Measurements from ENCODE around the gene PCDHGA5. TPM values are rescaled to one million over a fixed set of nuclear protein-coding genes. Genes with fewer than 3 reads are reported as not detected.
A peak's percentile ranks its signal among the peaks of the same experiment; 100 is the strongest.
"Not testable (repeated sequence)": the region's sequence is repeated elsewhere in the genome, so short reads cannot be mapped to it uniquely, and the experiment has no call there.

Gene PCDHGA5
- total RNA-seq, 1 experiment from 2014 or later, result 1.3 TPM

DNA sequence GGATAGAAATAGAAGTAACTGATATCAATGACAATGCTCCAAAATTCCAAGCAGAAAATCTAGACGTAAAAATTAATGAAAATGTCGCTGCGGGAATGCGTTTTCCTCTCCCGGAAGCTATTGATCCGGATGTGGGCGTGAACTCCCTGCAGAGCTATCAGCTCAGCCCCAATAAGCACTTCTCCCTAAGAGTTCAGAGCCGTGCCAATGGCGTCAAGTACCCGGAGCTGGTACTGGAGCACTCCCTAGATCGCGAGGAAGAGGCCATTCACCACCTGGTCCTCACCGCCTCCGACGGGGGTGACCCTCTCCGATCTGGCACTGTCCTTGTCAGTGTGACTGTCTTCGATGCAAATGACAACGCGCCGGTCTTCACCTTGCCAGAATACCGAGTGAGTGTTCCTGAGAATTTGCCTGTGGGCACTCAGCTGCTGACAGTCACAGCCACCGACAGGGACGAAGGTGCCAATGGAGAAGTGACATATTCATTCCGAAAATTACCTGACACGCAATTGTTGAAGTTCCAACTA is 49.6 kb downstream of the PCDHGA5 start:
- peak overlapping the region; percentile 29 for H3K4me2 ChIP-seq (ENCODE audit: insufficient read depth, insufficient read length, low read length)
- H3K27me3 ChIP-seq (ENCODE audit: insufficient read depth, low read length), result no peaks in the 10 kb centered on the region; the same call in 1 of the 2 replicates
- no peak overlapping the region for H2BK15ac ChIP-seq (ENCODE audit: low read depth, low read length)
- H3K36me3 Mint-ChIP-seq (ENCODE audit: insufficient read depth in 1 of 3, low read depth in 3 of 3), result peaks cover 33 to 61% (median 40%) of the 10 kb centered on the region in 3 experiments
- H2BK12ac ChIP-seq (ENCODE audit: insufficient read length, low read depth, low read length), result no peak overlapping the region
- H3K9me3 ChIP-seq (ENCODE audit: control insufficient read depth, low read depth, low read length), result peaks cover 6% of the 10 kb centered on the region
- DNase-seq, result peak; percentile 31
- TF ChIP-seq, protein P1, sequence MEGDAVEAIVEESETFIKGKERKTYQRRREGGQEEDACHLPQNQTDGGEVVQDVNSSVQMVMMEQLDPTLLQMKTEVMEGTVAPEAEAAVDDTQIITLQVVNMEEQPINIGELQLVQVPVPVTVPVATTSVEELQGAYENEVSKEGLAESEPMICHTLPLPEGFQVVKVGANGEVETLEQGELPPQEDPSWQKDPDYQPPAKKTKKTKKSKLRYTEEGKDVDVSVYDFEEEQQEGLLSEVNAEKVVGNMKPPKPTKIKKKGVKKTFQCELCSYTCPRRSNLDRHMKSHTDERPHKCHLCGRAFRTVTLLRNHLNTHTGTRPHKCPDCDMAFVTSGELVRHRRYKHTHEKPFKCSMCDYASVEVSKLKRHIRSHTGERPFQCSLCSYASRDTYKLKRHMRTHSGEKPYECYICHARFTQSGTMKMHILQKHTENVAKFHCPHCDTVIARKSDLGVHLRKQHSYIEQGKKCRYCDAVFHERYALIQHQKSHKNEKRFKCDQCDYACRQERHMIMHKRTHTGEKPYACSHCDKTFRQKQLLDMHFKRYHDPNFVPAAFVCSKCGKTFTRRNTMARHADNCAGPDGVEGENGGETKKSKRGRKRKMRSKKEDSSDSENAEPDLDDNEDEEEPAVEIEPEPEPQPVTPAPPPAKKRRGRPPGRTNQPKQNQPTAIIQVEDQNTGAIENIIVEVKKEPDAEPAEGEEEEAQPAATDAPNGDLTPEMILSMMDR (conservative IDR thresholded peaks at IDR 0.05), result no peak
- H4K20me1 ChIP-seq (ENCODE audit: control insufficient read depth, insufficient read depth, insufficient read length), result no peaks in the 10 kb centered on the region
- no peak overlapping the region for H3K9ac ChIP-seq (ENCODE audit: extremely low read depth, insufficient read length, low read length)
- no peak overlapping the region for H2AK5ac ChIP-seq (ENCODE audit: insufficient read length, low read length)
- H3K79me1 ChIP-seq (ENCODE audit: insufficient read depth, low read depth, low read length, poor library complexity, severe bottlenecking), result no peaks in the 10 kb centered on the region
- no peak overlapping the region for H4K8ac ChIP-seq (replicated peaks; ENCODE audit: insufficient read length, low read depth, low read length)
- peaks cover 7% of the 10 kb centered on the region for H3K23me2 ChIP-seq (ENCODE audit: insufficient read length, low read depth, low read length, poor library complexity, severe bottlenecking)
- peaks cover 14 to 22% of the 10 kb centered on the region in 2 experiments for H3K4me1 Mint-ChIP-seq
- H3K14ac ChIP-seq (ENCODE audit: insufficient read depth, low read length), result no peak overlapping the region
- no peak overlapping the region for H3K56ac ChIP-seq (ENCODE audit: insufficient read length, low read depth, low read length)
- no peak overlapping the region for H3K23ac ChIP-seq (ENCODE audit: insufficient read length, low read depth, low read length)
- H2BK120ac ChIP-seq (ENCODE audit: low read depth, low read length, poor library complexity, severe bottlenecking), result no peak overlapping the region
- H3K4me3 Mint-ChIP-seq, result peak overlapping the region; percentile 83 to 87
- H2AFZ ChIP-seq (ENCODE audit: low read length), result no peak overlapping the region
- H3K27me3 Mint-ChIP-seq (ENCODE audit: low read depth), result peaks cover 29% of the 10 kb centered on the region
- no peak overlapping the region for H4K91ac ChIP-seq (ENCODE audit: insufficient read length, low read depth, low read length)
- WGBS (ENCODE audit: extremely low coverage, insufficient read length, low lambda C conversion rate), result no CpG with 5 or more reads among the region's 25 CpGs
- no peaks in the 10 kb centered on the region for H3K4me1 ChIP-seq (ENCODE audit: insufficient read depth, low read length)
- H3K9me3 Mint-ChIP-seq, result peaks cover 40 to 51% of the 10 kb centered on the region in 2 experiments
- peak overlapping the region in 1 of 3 experiments; percentile 93; a peak in 2 of 7 replicates for H3K27ac Mint-ChIP-seq
- no peak overlapping the region for H2BK20ac ChIP-seq (ENCODE audit: low read depth, low read length, poor library complexity, severe bottlenecking)
- no peaks in the 10 kb centered on the region for H3K79me2 ChIP-seq (ENCODE audit: insufficient read depth, low read length)
- no peak overlapping the region for H3K4ac ChIP-seq (ENCODE audit: low read depth, low read length)
- no peak overlapping the region for H2BK5ac ChIP-seq (ENCODE audit: insufficient read length, low read length)
- no peak overlapping the region for H3K27ac ChIP-seq (ENCODE audit: insufficient read length, low read depth, low read length)
- no peak overlapping the region for H4K5ac ChIP-seq (ENCODE audit: insufficient read length, low read depth, low read length)
- H3K18ac ChIP-seq (ENCODE audit: insufficient read length, low read depth, low read length), result no peak overlapping the region
- no peak overlapping the region for H3T11ph ChIP-seq (ENCODE audit: low read length)

GRCh38 chr5:141414548-141415274 is 50.7 kb downstream of the PCDHGA5 start:
- Mint-ChIP-seq H3K9me3 (peaks cover 44 to 53% of the 10 kb centered on the region in 2 experiments), H3K4me3 (peak overlapping the region in 1 of 2 experiments; percentile 87; a peak in 2 of 5 replicates), H3K4me1 (peaks cover 9 to 18% of the 10 kb centered on the region in 2 experiments), H3K27me3 (ENCODE audit: low read depth) (peaks cover 23% of the 10 kb centered on the region), H3K36me3 (ENCODE audit: insufficient read depth in 1 of 3, low read depth in 3 of 3) (peaks cover 39 to 62% (median 41%) of the 10 kb centered on the region in 3 experiments)
- not testable (repeated sequence) for H3K56ac ChIP-seq (ENCODE audit: insufficient read length, low read depth, low read length); DNase-seq; H3K4me2 ChIP-seq (ENCODE audit: insufficient read depth, insufficient read length, low read length); H3K14ac ChIP-seq (ENCODE audit: insufficient read depth, low read length); H4K91ac ChIP-seq (ENCODE audit: insufficient read length, low read depth, low read length); H3K4me1 ChIP-seq (ENCODE audit: insufficient read depth, low read length); H3K4ac ChIP-seq (ENCODE audit: low read depth, low read length); H3K9ac ChIP-seq (ENCODE audit: extremely low read depth, insufficient read length, low read length); H2BK20ac ChIP-seq (ENCODE audit: low read depth, low read length, poor library complexity, severe bottlenecking); H4K20me1 ChIP-seq (ENCODE audit: control insufficient read depth, insufficient read depth, insufficient read length); H3K23me2 ChIP-seq (ENCODE audit: insufficient read length, low read depth, low read length, poor library complexity, severe bottlenecking); H2BK120ac ChIP-seq (ENCODE audit: low read depth, low read length, poor library complexity, severe bottlenecking); H2BK5ac ChIP-seq (ENCODE audit: insufficient read length, low read length); H2AFZ ChIP-seq (ENCODE audit: low read length); H3K27ac Mint-ChIP-seq; H3K79me1 ChIP-seq (ENCODE audit: insufficient read depth, low read depth, low read length, poor library complexity, severe bottlenecking); H4K5ac ChIP-seq (ENCODE audit: insufficient read length, low read depth, low read length); H3T11ph ChIP-seq (ENCODE audit: low read length); H3K27me3 ChIP-seq (ENCODE audit: insufficient read depth, low read length); H2BK12ac ChIP-seq (ENCODE audit: insufficient read length, low read depth, low read length); H3K79me2 ChIP-seq (ENCODE audit: insufficient read depth, low read length); H3K18ac ChIP-seq (ENCODE audit: insufficient read length, low read depth, low read length); H3K23ac ChIP-seq (ENCODE audit: insufficient read length, low read depth, low read length); H3K27ac ChIP-seq (ENCODE audit: insufficient read length, low read depth, low read length); H2AK5ac ChIP-seq (ENCODE audit: insufficient read length, low read length); H2BK15ac ChIP-seq (ENCODE audit: low read depth, low read length); H4K8ac ChIP-seq (replicated peaks; ENCODE audit: insufficient read length, low read depth, low read length)
- H3K9me3 ChIP-seq (ENCODE audit: control insufficient read depth, low read depth, low read length), result peaks cover 13% of the 10 kb centered on the region
- no CpG with 5 or more reads among the region's 46 CpGs for WGBS (ENCODE audit: extremely low coverage, insufficient read length, low lambda C conversion rate)
